ENCODE data around the gene GLT8D1.
A peak's percentile ranks its signal among the peaks of the same experiment; 100 is the strongest.
"Not testable (repeated sequence)": the region's sequence is repeated elsewhere in the genome, so short reads cannot be mapped to it uniquely, and the experiment has no call there.

Gene GLT8D1

GRCh38 chr3:52705688-52706686 is at the start of gene GLT8D1, which contains the start of gene SPCS1:
Gene GLT8D1 (minus strand): TSS chr3:52705791. CDS start chr3:52700460, 5,331 bp downstream.
Gene SPCS1 (plus strand): TSS chr3:52706106. CDS start chr3:52706247, 141 bp downstream.
- DNase-seq (ENCODE audit: insufficient read length, low spot score): peak; percentile 82
- FAIRE-seq: no peak

- no peak for FAIRE-seq
- DNase-seq (ENCODE audit: insufficient read length, low spot score): no peak
Measured at GRCh38 chr3:52754373-52754772, 48.8 kb upstream of the GLT8D1 start.

DNA sequence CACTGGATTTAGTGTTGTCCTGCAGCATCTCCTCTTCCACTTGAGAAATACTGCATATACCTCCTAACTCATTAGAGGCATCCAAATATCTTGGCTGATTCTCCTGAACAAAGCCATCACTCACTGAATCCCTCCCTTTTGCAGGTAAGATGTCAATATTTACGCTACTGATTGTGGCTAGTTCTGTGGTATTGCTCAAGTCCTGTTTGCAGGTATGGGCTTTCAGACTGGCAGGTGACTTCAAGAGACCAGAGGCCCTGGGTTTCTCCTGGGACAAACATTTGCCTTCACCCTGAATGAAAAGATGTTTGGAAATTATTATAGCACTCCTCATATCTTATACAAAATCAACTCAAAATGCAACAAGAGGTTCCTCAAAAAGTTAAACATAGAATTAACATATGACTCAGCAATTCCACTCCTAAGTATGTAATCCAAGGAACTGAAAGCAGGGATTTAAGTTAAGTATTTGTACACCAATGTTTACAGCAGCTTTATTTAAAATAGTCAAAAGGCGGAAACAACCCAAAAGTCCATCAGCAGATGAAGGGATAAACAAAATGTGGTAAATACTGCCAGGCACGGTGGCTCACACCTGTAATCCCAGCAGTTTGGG is 46.6 kb upstream of the GLT8D1 start:
- FAIRE-seq: no peak
- no peak for DNase-seq (ENCODE audit: insufficient read length, low spot score)

DNA sequence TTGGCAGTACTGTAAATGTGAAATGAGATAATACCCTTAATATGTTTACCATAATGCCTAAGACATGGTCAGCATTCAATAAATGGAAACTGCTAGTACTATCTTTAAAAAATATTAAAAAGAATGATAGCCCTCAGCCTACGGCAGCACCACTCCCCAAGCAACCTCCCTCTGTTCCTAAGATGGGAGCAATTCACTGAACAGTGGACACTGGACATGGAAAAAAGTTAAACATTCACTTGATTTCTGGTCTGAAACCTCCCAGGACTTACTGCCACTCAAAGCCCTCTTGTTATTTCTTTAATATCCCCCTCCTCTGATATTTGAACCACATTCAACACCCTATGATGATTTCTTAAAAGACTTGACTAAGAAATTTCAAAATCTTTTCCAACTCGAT is 38.1 kb upstream of the GLT8D1 start:
- DNase-seq (ENCODE audit: insufficient read length, low spot score): no peak
- no peak for FAIRE-seq

DNA sequence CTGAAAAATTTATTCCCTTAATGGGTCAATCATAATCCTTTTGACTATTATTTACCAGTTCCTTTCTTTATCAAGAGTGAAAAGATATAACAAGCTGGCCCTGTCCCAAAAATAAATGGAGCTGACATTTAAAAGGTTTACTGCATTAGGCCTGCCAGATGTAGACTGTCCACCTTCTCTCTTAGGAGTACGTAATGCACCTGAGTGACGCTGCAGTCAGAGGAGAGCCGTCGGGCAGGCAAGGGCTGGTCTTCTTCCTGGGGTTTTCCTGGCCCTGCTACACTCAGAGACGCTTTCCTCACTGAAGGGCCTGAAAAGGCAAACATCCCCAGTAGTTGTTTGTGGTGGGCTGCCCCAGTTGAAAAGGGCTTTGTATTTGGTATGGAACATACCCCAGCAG is 37.6 kb upstream of the GLT8D1 start:
- FAIRE-seq (no peak), DNase-seq (ENCODE audit: insufficient read length, low spot score) (no peak)

- FAIRE-seq: peak; percentile 93
- peak; percentile 20 for DNase-seq (ENCODE audit: insufficient read length, low spot score)
Measured at GRCh38 chr3:52742418-52743041, 36.9 kb upstream of the GLT8D1 start.

GRCh38 chr3:52739730-52740129 is 34.1 kb upstream of the GLT8D1 start:
- DNase-seq (ENCODE audit: insufficient read length, low spot score): no peak
- FAIRE-seq: no peak

GRCh38 chr3:52733256-52733891 is 27.8 kb upstream of the GLT8D1 start:
- FAIRE-seq: no peak

DNA sequence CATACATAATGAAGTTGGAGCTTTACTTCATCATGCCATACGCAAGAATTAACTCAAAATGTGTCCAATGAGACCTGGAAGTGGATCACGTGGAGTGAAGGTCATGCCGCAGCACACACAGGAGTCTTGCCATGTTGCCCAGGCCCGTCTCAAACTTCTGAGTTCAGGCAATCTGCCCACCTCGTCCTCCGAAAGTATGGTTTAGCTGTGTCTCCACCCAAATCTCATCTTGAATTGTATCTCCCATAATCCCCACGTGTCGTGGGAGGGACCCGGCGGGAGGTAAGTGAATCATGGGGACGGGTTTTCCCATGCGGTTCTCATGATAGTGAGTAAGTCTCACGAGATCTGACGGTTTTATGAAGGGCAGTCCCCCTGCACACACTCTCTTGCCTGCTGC is 26.0 kb upstream of the GLT8D1 start:
- FAIRE-seq (no peak), DNase-seq (ENCODE audit: insufficient read length, low spot score) (no peak)

More at GRCh38 chr3:52733256-52733891, 27.8 kb upstream of the GLT8D1 start:
- DNase-seq (ENCODE audit: insufficient read length, low spot score): no peak

GRCh38 chr3:52730681-52731080 is 25.1 kb upstream of the GLT8D1 start:
- DNase-seq (ENCODE audit: insufficient read length, low spot score) (no peak), FAIRE-seq (no peak)

DNA sequence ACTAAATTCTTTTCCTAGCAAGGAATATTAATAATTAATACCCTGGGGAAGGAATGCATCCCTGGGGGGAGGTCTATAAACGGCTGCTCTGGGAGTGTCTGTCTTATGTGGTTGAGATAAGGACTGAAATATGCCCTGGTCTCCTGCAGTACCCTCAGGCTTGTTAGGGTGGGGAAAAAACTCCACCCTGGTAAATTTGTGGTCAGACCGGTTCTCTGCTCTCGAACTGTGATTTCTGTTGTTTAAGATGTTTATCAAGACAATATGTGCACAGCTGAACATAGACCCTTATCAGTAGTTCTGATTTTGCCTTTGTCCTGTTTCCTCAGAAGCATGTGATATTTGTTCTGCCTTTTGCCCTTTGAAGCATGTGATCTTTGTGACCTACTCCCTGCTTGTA is 23.2 kb upstream of the GLT8D1 start:
- not testable (repeated sequence) for FAIRE-seq; DNase-seq (ENCODE audit: insufficient read length, low spot score)

- FAIRE-seq: no peak
- DNase-seq (ENCODE audit: insufficient read length, low spot score): no peak
Measured at GRCh38 chr3:52724511-52724910, 18.9 kb upstream of the GLT8D1 start.

GRCh38 chr3:52723935-52724334 is 18.3 kb upstream of the GLT8D1 start:
- DNase-seq (ENCODE audit: insufficient read length, low spot score): no peak
- FAIRE-seq: no peak

DNA sequence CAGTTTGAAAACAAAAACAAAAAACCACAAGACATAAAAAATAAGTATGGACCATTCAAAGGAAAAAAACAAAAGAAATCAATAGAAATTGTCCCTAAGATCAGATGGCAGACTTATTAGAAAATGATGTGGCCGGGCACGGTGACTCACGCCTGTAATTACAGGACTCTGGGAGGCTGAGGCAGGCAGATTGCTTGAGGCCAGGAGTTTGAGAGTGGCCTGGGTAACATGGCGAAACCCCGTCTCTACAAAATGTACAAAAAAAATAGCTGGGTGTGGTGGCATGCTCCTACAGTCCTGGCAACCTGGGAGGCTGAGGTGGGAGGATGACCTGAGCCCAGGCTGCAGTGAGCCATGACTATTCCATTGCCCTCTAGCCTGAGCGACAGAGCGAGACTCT is 16.9 kb upstream of the GLT8D1 start:
- no peak for FAIRE-seq

DNA sequence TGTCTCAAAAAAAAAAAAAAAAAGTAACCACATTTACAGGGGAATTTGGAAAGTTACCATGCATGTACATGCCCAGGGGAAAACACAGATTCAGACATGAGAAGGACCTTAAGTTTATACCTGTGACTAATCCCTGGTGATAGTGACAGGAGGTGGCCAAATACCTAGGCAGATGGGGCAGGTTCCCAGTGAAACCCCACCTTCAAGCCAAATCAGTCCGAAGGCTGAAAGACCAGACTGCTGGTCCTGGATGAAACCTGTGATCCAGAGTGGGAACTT is 16.1 kb upstream of the GLT8D1 start:
- peak; percentile 18 for FAIRE-seq

More for the DNA sequence above, 16.9 kb upstream of the GLT8D1 start:
- DNase-seq (ENCODE audit: insufficient read length, low spot score): no peak

GRCh38 chr3:52721002-52721729 is 15.6 kb upstream of the GLT8D1 start:
- no peak for DNase-seq (ENCODE audit: insufficient read length, low spot score)
- FAIRE-seq: peak; percentile 87

More for the DNA sequence above, 16.1 kb upstream of the GLT8D1 start:
- no peak for DNase-seq (ENCODE audit: insufficient read length, low spot score)

- DNase-seq (ENCODE audit: insufficient read length, low spot score): no peak
- no peak for FAIRE-seq
Measured at GRCh38 chr3:52719618-52720017, 14.0 kb upstream of the GLT8D1 start.

DNA sequence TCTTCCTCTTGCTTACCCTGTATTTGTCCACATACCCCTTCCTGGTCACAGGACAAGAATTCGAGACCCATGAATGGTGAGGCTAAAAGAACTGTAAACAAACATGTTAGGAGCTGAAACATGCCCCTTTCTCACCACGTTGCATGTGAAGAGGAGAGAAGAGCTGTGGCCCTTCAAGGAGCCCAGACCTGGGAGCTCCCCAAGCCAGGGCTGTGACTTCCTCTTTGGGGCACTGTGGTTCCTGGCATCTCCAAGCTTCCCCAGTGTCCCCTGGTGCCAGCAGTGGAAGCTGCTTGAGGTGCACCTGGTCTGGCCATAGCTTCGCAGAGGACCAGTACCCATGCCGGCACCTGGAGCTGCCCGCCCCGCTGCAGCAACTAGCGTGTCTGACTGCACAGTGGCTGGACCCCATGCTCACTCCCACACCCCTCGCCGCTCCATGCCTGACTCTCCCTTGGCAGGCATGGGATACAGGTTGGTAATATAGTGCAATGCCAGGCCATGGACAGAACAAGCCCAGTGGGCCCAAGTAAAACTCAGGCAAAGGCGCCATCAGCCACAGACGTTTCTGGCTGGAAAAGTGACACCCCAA is 10.2 kb upstream of the GLT8D1 start:
- FAIRE-seq (no peak), DNase-seq (ENCODE audit: insufficient read length, low spot score) (no peak)

- DNase-seq (ENCODE audit: insufficient read length, low spot score) (no peak), FAIRE-seq (no peak)
Measured at GRCh38 chr3:52714335-52715302, 9.0 kb upstream of the GLT8D1 start.

All from GM19239 (cell line).